ENCODE data around the gene HAVCR1.

DNA sequence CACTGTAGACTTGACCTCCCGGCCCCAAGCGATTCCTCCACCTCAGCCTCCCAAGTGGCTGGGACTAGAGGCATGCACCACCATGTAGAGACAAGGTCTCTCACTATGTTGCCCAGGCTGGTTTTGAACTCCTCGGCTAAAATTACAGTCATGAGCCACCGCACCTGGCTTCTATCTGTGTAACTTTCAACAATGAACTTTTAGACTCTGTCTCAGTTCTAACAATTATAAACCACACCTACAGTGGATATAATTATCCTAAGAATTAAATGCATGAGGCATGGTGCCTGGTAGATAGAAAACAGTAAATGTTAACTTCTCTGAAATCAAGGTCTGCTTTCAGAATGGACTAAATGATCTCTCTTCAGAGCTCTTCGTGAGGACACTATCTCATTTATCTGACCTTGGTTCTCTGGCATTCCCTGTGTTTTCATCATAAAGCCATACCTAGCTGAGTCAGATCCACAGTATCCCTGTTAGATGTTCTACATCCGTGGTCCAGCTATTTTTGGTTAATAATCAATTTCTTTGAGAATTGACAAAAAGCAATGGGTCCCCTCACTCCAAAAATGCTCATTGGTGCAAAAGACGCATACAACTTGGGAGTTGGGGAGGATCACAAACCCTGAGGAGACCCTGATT, 7.2 kb downstream of the HAVCR1 start:
- TF ChIP-seq, protein P1, sequence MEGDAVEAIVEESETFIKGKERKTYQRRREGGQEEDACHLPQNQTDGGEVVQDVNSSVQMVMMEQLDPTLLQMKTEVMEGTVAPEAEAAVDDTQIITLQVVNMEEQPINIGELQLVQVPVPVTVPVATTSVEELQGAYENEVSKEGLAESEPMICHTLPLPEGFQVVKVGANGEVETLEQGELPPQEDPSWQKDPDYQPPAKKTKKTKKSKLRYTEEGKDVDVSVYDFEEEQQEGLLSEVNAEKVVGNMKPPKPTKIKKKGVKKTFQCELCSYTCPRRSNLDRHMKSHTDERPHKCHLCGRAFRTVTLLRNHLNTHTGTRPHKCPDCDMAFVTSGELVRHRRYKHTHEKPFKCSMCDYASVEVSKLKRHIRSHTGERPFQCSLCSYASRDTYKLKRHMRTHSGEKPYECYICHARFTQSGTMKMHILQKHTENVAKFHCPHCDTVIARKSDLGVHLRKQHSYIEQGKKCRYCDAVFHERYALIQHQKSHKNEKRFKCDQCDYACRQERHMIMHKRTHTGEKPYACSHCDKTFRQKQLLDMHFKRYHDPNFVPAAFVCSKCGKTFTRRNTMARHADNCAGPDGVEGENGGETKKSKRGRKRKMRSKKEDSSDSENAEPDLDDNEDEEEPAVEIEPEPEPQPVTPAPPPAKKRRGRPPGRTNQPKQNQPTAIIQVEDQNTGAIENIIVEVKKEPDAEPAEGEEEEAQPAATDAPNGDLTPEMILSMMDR (IDR thresholded peaks at IDR 0.05; ENCODE audit: low read length), result no peak
- no peak for TF ChIP-seq EZH2 (optimal IDR thresholded peaks at IDR 0.05; ENCODE audit: low read depth, low read length)
- no peak for TF ChIP-seq EZH2phosphoT487 (IDR thresholded peaks at IDR 0.05; ENCODE audit: low read length)

All from MM.1S (cell line).